Measurements from ENCODE around the gene OR4D9.
A peak's percentile ranks its signal among the peaks of the same experiment; 100 is the strongest.
"Not testable (repeated sequence)": the region's sequence is repeated elsewhere in the genome, so short reads cannot be mapped to it uniquely, and the experiment has no call there.

The OR4D9 gene

GRCh38 chr11:59510941-59511589 is at the start of gene OR4D9:
TSS of gene OR4D9 (plus strand) at chr11:59511539. CDS start at chr11:59514913, 3,374 bp downstream.
- ATAC-seq = peak; percentile 46
- DNase-seq = no peak

- DNase-seq = no peak
- no peak for ATAC-seq
Observed at GRCh38 chr11:59463190-59463641, 48.1 kb upstream of the OR4D9 start.

- DNase-seq (no peak), ATAC-seq (no peak)
Observed at GRCh38 chr11:59473015-59473414, 38.3 kb upstream of the OR4D9 start, which contains the start of gene OR4D10. TSS of gene OR4D10 (plus strand) at chr11:59473315. CDS start at chr11:59477430, 4,115 bp downstream.

DNA sequence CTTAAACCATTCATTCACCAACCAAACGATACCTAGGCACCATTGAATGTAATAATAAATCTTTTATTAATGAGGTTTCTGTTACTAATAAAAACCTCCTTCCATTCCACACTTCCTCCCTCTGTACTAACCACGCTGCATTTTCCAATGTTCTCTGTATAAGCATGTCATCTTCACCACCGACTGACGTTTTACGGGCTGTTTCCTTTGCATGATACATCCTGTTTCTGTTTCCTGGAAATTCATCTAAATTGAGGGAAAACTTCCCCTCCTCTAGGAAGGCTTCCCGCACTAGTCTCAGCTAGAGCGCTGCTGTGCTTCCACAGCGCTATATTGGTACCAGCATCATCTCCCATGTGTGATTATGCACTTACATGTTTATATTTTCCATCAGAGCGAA is 36.2 kb upstream of the OR4D9 start:
- no peak for DNase-seq
- no peak for ATAC-seq

DNA sequence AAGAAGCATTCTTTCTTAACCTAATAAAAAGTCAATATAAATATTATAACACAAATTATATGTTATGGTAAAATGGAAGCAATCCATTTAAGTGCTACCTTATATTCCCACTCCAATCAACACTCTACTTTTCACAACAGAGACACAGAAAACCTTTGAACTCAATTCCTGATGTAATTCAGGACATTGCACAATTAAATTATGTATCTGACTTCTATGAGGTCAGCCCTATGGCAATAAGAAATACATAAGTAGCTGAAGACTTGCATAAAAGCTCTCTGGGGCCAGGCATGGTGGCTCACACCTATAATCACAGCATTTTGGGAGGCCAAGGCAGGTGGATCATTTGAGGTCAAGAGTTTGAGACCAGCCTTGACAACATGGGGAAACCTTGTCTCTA is 31.4 kb upstream of the OR4D9 start:
- DNase-seq (no peak), ATAC-seq (no peak)

- DNase-seq = no peak
- ATAC-seq = no peak
Observed at GRCh38 chr11:59480359-59480758, 31.0 kb upstream of the OR4D9 start.

GRCh38 chr11:59501931-59502330 is 9.4 kb upstream of the OR4D9 start:
- DNase-seq = no peak
- ATAC-seq = no peak

- ATAC-seq (no peak), DNase-seq (no peak)
Observed at GRCh38 chr11:59503276-59503675, 8.1 kb upstream of the OR4D9 start, which contains the start of gene OR4D11. TSS of gene OR4D11 (plus strand) at chr11:59503576. CDS start at chr11:59503576, 0 bp downstream.

- DNase-seq (no peak), ATAC-seq (no peak)
Observed at GRCh38 chr11:59511675-59512074, 336 bp downstream of the OR4D9 start.

GRCh38 chr11:59520139-59520538 is 8.8 kb downstream of the OR4D9 start:
- not testable (repeated sequence) for DNase-seq, ATAC-seq

DNA sequence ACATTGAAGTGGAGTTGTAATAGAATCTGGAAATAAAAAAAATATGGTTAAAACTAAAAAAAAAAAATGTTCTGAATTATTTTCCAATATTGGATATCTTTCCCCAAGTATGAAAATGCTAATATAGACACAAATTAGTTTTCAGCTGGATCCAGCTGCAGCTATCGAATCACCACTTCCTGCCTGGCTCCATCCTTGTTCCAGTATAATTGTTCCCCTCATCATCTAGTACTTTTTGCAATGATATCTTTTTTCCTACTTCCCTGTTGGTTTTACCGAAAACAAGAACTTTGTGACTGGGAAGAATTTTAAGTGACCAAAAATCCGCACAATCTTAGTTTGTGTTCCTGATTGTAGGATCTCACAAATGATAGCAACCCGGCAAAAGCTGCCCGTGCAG is 9.4 kb downstream of the OR4D9 start:
- ATAC-seq (no peak), DNase-seq (no peak)

DNA sequence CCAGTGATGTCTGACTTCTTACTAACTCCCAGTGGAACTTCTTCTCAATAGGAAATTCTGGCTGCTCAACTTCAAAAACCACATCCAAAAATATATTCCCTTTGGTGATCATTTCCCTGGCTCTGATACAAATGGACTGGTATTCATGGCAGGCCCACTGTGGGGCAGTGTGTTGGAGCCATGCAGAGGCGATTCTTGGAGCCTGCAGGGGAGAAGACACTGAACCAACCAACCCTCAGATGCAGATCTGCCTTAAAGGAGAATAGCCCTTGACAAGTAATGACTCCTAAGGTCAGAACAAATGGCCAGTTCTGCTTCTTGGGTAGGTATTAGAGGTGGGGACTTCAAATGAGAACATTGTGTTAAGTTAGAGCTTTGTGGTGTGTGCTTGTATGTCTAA is 12.2 kb downstream of the OR4D9 start:
- ATAC-seq (no peak), DNase-seq (no peak)

DNA sequence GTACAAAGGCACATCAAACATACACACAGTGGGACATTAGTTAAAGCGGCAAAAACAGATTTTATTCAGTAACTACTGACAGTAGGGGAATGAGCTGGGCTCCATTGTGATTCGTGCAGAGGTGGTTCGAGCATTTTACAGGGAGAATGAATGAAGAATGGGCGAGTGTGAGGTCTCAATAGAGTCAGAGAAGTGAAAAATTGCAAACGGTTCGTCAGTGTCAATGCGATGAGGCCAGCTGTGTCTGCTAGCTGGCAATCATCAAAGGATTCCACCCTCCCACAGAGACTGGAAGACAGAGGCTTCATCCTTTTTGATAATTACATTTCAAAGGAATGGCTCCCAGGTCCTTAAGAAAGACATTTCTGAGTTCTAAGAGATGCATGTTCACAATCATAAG is 17.4 kb downstream of the OR4D9 start:
- DNase-seq (no peak), ATAC-seq (no peak)

DNA sequence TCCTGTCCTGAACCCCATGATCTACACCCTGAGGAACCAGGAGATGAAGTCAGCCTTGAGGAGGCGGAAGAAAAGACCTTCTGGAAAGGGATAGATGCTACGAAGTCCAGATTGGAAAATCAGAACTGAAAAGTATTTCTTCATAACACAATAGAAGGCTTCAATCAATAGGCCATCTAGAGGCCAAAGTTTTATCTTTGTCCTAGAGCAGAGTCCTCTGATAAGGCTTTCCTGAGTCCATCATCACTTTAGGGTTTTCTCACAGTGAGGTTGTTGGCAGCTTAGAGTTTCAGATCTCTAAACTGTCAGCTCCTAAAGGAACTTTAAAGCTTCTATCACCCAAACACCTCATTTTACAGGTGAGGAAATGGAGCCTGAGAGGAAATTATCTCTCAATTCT is 21.3 kb downstream of the OR4D9 start:
- ATAC-seq = no peak
- no peak for DNase-seq

DNA sequence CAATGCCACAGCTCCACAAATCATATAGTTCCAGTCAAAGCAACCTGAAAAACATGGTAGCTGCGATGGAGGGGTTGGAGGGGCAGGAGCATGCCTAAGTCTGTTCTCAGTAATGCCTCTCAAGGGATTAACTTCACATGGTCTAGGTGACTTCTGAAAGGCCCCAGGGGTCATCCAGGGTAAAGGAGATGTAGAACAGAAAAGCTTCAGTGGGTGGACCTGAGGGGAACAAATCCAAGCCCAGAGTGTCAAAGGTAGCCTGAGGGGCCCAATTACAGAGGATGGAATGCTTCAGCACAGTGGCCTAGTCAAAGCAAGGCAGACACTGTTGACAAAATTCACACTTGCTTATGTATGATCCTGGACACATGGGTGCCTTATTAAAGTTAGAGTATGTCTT is 23.3 kb downstream of the OR4D9 start:
- no peak for DNase-seq

GRCh38 chr11:59542142-59542810 is 30.9 kb downstream of the OR4D9 start:
- DNase-seq (no peak), ATAC-seq (no peak)

More for the DNA sequence above, 23.3 kb downstream of the OR4D9 start:
- no peak for ATAC-seq

GRCh38 chr11:59543713-59544112 is 32.4 kb downstream of the OR4D9 start:
- not testable (repeated sequence) for ATAC-seq, DNase-seq

- ATAC-seq (no peak), DNase-seq (no peak)
Observed at GRCh38 chr11:59544869-59545178, 33.5 kb downstream of the OR4D9 start.

DNA sequence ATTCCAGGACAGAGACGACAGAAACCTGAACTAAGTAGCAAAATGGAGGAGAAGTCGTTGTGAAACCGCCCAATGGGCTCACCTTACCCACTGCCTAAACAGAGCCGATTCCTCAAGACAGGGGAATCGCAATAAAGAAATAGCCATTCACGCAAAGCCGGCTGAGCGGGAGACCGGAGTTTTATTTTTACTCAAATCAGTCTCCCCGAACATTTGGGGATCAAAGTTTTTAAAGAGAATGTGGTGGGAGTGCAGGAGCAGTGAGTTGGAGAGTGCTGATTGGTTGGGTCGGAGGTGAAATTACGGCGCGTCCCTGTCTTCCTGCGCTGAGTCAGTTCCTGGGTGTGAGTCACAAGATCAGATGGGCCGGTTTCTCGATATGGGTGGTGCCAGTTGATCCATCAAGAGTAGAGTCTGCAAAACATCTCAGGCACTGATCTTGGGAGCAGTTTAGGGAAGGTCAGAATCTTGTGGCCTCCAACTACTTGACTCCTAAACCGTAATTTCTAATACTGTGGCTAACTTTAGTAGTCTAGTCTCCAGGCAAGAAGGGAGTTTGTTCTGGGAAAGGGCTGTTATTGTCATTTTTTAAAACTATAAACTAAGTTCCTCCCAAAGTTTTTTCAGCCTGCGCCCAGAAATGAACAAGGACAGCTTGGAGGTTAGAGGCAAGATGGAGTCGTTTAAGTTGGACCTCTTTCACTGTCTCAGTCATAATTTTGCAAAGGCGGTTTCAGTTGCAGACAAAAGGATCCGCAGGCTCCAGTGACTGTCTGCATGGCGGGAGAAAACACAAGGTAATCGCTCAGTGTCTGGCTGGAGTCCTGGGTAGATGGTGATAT is 34.1 kb downstream of the OR4D9 start:
- no peak for ATAC-seq
- DNase-seq = no peak

DNA sequence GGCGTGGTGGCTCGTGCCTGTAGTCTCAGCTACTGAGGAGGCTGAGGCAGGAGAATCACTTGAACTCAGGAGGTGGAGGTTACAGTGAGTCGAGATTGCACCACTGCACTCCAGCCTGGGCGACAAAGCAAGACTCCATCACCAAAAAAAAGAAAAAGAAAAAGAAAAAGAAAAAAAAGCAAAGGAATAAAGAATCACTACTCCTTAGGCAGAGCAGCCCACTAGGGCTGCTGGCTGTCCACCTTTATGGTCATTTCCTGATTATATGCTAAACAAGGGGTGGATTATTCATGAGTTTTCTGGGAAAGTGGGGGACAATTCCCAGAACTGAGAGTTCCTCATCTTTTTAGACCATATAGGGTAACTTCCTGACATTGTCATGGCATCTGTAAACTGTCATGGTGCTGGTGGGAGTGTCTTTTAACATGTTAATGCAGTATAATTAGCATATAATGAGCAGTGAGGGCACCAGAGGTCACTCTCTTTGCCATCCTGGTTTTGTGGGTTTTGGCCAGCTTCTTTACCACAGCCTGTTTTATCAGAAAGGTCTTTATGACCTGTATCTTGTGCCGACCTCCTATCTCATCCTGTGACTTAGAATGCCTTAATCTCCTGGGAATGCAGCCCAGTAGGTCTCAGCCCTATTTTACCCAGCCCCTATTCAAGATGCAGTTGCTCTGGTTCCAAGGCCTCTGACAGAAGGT is 36.4 kb downstream of the OR4D9 start:
- not testable (repeated sequence) for DNase-seq

GRCh38 chr11:59548309-59548656 is 36.9 kb downstream of the OR4D9 start:
- DNase-seq = no peak
- no peak for ATAC-seq

More for the DNA sequence above, 36.4 kb downstream of the OR4D9 start:
- ATAC-seq = not testable (repeated sequence)

- ATAC-seq = peak; percentile 96
Observed at GRCh38 chr11:59550368-59550841, 39.1 kb downstream of the OR4D9 start.

More at GRCh38 chr11:59550368-59550841, 39.1 kb downstream of the OR4D9 start:
- DNase-seq = peak; percentile 91
